ENCODE measurements around the gene DOK4. TPM values are rescaled to one million over a fixed set of nuclear protein-coding genes. Genes with fewer than 3 reads are reported as not detected.

Gene DOK4
- polyA plus RNA-seq, 2 donors, result 27.6 to 33.7 TPM

DNA sequence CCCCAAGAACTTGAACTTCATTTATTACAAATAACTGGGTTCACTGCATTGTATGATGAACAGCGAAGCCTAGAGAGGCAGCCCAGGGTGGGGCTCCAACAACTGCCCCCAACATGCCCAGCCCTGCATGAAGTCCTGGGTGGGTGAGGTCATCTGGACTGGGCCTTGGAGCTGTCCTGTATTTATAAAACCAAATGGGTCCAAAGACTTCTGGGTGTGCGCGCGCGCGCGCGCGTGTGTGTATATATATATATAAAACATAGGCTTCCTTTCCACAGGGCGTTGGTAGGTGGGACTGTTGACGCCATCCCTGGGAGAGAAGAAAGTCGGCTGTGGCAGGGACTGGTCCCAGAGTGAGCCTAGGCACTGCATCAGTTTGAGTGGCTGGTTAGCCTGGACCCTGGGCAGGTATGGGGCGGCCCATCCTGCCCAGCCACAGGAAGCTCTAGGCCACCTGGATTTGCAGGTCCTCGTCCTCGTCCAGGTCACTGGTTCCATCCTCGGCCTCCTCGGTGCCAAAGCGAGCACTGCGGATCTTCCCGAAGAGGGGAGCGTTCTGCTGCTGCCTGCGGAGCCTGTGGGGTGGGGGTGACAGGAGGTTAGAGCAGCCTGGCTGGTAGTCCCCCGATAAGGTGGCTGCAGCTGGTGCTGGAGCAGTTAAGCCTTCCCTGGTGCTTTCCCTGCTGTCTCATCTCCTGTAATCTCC lies 26.2 kb upstream of the DOK4 start:
- no peaks in the 10 kb centered on the region for H3K4me1 ChIP-seq (ENCODE audit: control insufficient read depth in 2 of 2, insufficient read depth in 2 of 2, low read length in 1 of 2)
- H3K27me3 ChIP-seq (ENCODE audit: control insufficient read depth in 1 of 2, insufficient read depth in 2 of 2, low read length in 2 of 2), result no peaks in the 10 kb centered on the region
- no peak overlapping the region for H3K4me3 ChIP-seq (ENCODE audit: low read depth in 1 of 2, low read length in 2 of 2)
- H3K9me3 ChIP-seq (ENCODE audit: control insufficient read depth in 2 of 2, insufficient read depth in 1 of 2, low read depth in 1 of 2, low read length in 1 of 2), result no peaks in the 10 kb centered on the region
- 93 to 94% methylated on average over 23 of the region's 23 CpGs for WGBS, 2 donors
- H3K36me3 ChIP-seq (ENCODE audit: control insufficient read depth in 2 of 2, insufficient read depth in 2 of 2, low read length in 1 of 2), result peaks cover 0 to 3% of the 10 kb centered on the region in 2 donors
- no peak overlapping the region for H3K27ac ChIP-seq (ENCODE audit: low read depth in 2 of 2, low read length in 1 of 2)

DNA sequence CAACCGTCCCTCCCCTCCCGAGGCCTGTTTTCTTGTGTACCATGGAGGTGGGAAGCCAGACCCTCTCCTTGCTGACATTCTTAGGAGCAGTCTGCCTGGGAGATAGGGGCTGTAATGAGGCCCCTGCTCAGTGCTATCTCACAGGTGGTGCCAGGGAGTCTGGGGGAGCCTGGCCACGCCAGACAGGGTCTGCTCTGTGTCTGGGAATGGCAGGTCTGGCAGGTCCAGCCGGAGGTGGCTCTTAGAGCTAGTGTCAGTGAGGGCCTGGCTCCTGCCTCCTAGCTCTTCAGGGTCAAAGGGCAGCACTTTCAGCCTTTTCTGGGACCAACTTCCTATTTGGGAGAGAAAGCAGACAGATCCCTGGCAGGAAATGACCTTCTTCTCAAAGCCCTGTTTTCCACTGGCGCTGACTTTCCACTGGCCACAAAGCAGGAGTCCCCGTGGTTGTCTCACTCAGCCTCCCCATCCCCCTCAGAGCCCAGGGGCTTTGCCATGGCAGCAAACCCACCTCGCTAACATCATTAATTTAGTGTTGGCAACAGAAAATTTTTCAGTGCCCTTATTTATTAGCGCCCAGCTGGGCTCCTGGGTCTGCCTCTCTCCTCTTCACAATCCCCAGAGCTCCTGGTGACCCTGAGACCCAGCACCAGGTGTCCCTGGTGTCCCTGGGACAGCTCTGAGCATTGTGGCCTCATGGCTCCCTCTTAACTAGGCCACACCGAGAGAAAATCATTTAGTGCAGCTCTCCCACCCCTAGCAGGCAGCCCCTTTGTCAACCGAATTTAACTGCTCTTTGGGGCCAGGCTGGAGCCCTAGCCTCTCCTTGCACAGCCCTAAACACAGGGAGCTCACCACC lies 24.0 kb upstream of the DOK4 start:
- Histone ChIP-seq H3K27me3 (ENCODE audit: control insufficient read depth in 1 of 2, insufficient read depth in 2 of 2, low read length in 2 of 2) (no peaks in the 10 kb centered on the region), H3K36me3 (ENCODE audit: control insufficient read depth in 2 of 2, insufficient read depth in 2 of 2, low read length in 1 of 2) (peaks cover 0 to 2% of the 10 kb centered on the region in 2 donors), H3K27ac (ENCODE audit: low read depth in 2 of 2, low read length in 1 of 2) (no peak overlapping the region), H3K4me3 (ENCODE audit: low read depth in 1 of 2, low read length in 2 of 2) (no peak overlapping the region), H3K4me1 (ENCODE audit: control insufficient read depth in 2 of 2, insufficient read depth in 2 of 2, low read length in 1 of 2) (no peaks in the 10 kb centered on the region), H3K9me3 (ENCODE audit: control insufficient read depth in 2 of 2, insufficient read depth in 1 of 2, low read depth in 1 of 2, low read length in 1 of 2) (no peaks in the 10 kb centered on the region)
- WGBS, 2 donors, result 53 to 54% methylated on average over 10 of the region's 10 CpGs

DNA sequence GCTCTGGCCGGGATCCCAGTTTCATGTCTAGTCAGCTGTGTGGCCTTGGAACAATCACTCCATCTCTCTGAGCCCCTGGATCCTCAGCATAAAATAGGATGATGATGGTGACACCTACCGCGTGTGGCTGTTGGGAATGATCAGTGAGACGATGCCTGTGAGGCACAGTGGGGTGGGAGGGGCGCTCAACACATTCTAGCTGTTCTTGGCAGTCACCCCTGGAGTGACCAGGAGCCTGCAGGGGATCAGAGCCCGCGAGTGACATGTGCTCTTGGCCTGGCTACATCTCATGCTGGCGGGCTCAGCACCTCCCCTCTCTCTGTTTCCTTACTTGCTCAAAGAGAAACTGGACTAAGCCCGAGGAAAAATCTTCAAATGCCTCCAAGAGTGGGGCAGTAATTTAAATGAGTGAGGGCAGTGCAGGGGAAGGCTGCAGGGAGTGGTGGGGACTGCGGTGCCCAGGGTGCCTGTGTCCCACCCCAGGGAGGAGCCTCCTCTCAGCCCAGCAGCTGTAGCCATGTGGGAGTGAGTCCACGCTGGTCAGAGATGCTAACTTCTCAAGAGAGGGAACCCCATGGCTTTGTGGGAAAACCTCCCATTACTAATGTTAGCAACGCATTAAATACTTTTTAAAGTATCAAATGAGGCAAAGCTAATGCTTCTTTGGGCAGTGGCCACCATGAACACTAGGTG lies 23.1 kb upstream of the DOK4 start:
- no peak overlapping the region for H3K4me3 ChIP-seq (ENCODE audit: low read depth in 1 of 2, low read length in 2 of 2)
- WGBS, 2 donors, result 62 to 69% methylated on average over 12 of the region's 12 CpGs
- no peaks in the 10 kb centered on the region for H3K27me3 ChIP-seq (ENCODE audit: control insufficient read depth in 1 of 2, insufficient read depth in 2 of 2, low read length in 2 of 2)
- H3K36me3 ChIP-seq (ENCODE audit: control insufficient read depth in 2 of 2, insufficient read depth in 2 of 2, low read length in 1 of 2), result peaks cover 0 to 2% of the 10 kb centered on the region in 2 donors
- H3K9me3 ChIP-seq (ENCODE audit: control insufficient read depth in 2 of 2, insufficient read depth in 1 of 2, low read depth in 1 of 2, low read length in 1 of 2), result no peaks in the 10 kb centered on the region
- H3K4me1 ChIP-seq (ENCODE audit: control insufficient read depth in 2 of 2, insufficient read depth in 2 of 2, low read length in 1 of 2), result no peaks in the 10 kb centered on the region
- no peak overlapping the region for H3K27ac ChIP-seq (ENCODE audit: low read depth in 2 of 2, low read length in 1 of 2)

DNA sequence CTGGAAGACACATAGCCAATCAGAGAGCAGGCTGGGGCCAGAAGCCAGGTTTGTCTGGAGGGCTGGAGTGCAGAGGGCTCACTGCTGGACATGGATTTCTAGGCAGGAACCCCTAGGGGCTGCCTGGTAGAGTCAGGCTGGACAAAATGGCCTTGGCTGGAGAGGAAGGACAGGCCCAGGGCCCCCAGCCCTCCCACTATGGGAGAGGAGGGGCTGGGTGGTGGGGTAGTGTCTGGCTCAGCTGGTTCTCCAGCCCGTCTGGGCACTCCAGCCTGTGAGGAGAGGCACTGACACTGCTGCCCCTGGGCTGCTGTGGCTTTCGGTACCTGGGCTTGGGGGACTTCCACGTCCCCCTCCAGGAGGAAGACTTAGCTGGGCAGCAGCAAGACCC lies 21.7 kb upstream of the DOK4 start:
- Histone ChIP-seq H3K27me3 (ENCODE audit: control insufficient read depth in 1 of 2, insufficient read depth in 2 of 2, low read length in 2 of 2) (no peaks in the 10 kb centered on the region), H3K9me3 (ENCODE audit: control insufficient read depth in 2 of 2, insufficient read depth in 1 of 2, low read depth in 1 of 2, low read length in 1 of 2) (no peaks in the 10 kb centered on the region), H3K4me3 (ENCODE audit: low read depth in 1 of 2, low read length in 2 of 2) (no peak overlapping the region), H3K27ac (ENCODE audit: low read depth in 2 of 2, low read length in 1 of 2) (no peak overlapping the region), H3K4me1 (ENCODE audit: control insufficient read depth in 2 of 2, insufficient read depth in 2 of 2, low read length in 1 of 2) (no peaks in the 10 kb centered on the region), H3K36me3 (ENCODE audit: control insufficient read depth in 2 of 2, insufficient read depth in 2 of 2, low read length in 1 of 2) (peaks cover 0 to 2% of the 10 kb centered on the region in 2 donors)
- 83 to 88% methylated on average over 3 of the region's 3 CpGs for WGBS, 2 donors

DNA sequence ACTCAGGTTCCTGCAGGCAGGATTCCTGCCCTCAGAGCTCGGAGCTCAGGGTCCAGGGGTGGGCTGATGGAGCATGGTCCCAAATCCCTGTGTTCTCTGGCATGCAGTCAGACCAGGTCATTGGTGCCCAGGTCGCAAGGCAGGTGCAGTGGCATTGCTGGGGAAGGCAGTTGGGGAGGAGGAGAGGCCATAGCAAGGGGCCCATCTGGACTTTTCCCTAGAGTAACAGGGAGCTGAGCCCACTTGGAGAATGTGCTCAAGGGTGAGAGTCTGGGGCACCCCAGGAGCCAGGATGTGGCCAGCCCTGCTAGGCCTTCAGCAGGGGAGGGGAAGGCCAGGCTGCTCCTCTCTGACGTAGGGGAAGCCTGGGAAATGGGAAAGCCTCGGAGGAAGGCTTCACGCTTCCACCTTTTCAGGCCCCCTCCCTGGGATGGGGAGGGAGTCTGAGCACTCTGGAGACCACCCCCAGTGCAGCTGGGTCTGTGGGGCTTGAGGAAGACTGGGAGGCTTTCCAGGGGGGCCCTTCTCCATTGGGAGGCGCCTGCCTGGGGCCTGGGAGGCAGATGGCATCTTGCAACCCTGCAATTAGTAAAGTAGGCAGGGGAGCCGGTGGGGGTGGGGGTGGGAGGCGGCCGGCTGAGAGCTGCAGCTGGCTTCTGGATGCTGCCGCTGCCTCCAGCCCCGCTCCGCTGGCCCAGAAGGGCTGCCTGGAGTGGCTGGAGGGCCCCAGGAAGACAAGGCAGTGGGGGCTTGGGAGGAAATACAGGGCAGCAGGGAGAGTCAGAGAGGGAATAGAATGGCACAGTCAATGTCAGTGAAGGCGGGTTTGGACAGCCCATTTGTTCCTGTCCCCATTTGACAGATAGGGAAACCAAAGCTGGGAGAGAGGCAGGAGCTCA lies 21.1 kb upstream of the DOK4 start:
- Histone ChIP-seq H3K4me1 (ENCODE audit: control insufficient read depth in 2 of 2, insufficient read depth in 2 of 2, low read length in 1 of 2) (no peaks in the 10 kb centered on the region), H3K27me3 (ENCODE audit: control insufficient read depth in 1 of 2, insufficient read depth in 2 of 2, low read length in 2 of 2) (no peaks in the 10 kb centered on the region), H3K4me3 (ENCODE audit: low read depth in 1 of 2, low read length in 2 of 2) (no peak overlapping the region), H3K27ac (ENCODE audit: low read depth in 2 of 2, low read length in 1 of 2) (no peak overlapping the region), H3K36me3 (ENCODE audit: control insufficient read depth in 2 of 2, insufficient read depth in 2 of 2, low read length in 1 of 2) (no peaks in the 10 kb centered on the region), H3K9me3 (ENCODE audit: control insufficient read depth in 2 of 2, insufficient read depth in 1 of 2, low read depth in 1 of 2, low read length in 1 of 2) (no peaks in the 10 kb centered on the region)
- 71% methylated on average over 13 of the region's 13 CpGs for WGBS, 2 donors

DNA sequence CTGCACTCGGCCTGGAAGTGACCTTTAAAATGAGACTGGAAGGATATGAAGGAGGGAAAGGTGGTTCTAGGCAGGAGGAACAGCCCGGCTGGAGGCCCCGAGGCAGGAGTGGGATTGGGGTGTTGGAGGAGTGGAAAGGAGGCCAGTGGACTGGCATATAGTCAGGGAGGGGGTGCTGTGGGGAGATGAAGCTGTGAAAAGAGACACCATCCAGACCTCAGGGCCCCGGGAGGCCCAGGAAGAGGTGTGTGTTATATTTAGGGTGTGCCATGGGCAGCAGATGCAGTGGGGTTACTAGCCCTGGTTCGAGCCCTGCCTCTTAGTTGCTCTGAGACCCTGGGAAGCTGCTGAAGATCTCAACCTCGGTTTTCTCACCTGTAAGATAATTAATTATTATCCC lies 18.9 kb upstream of the DOK4 start:
- whole genome bisulfite sequencing, 2 donors, result 77 to 82% methylated on average over 6 of the region's 6 CpGs
- H3K4me1 ChIP-seq (ENCODE audit: control insufficient read depth in 2 of 2, insufficient read depth in 2 of 2, low read length in 1 of 2), result no peaks in the 10 kb centered on the region
- no peaks in the 10 kb centered on the region for H3K27me3 ChIP-seq (ENCODE audit: control insufficient read depth in 1 of 2, insufficient read depth in 2 of 2, low read length in 2 of 2)
- H3K4me3 ChIP-seq (ENCODE audit: low read depth in 1 of 2, low read length in 2 of 2), result no peak overlapping the region
- no peak overlapping the region for H3K27ac ChIP-seq (ENCODE audit: low read depth in 2 of 2, low read length in 1 of 2)
- no peaks in the 10 kb centered on the region for H3K9me3 ChIP-seq (ENCODE audit: control insufficient read depth in 2 of 2, insufficient read depth in 1 of 2, low read depth in 1 of 2, low read length in 1 of 2)
- H3K36me3 ChIP-seq (ENCODE audit: control insufficient read depth in 2 of 2, insufficient read depth in 2 of 2, low read length in 1 of 2), result no peaks in the 10 kb centered on the region

DNA sequence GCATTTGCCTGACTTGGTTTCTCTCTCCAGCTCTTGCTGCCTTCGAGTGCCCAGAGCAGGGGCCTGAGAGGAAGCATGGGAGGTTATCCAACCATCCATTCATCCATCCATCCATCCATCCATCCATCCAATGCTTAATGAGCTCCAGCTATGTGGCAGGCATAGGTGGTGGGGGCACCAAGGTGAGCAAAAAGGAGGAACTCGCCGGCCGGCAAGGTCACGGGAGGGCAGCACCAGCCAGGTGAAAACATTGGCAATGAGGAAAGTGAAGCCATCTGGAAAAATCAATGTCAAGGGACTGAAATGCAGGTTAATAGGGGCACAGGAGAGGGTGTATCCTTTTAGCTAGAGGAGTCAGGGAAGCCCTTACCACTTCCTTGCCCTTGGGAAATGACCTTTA lies 18.2 kb upstream of the DOK4 start:
- WGBS, 2 donors, result 78 to 88% methylated on average over 5 of the region's 5 CpGs
- Histone ChIP-seq H3K27ac (ENCODE audit: low read depth in 2 of 2, low read length in 1 of 2) (no peak overlapping the region), H3K4me3 (ENCODE audit: low read depth in 1 of 2, low read length in 2 of 2) (no peak overlapping the region), H3K9me3 (ENCODE audit: control insufficient read depth in 2 of 2, insufficient read depth in 1 of 2, low read depth in 1 of 2, low read length in 1 of 2) (no peaks in the 10 kb centered on the region), H3K27me3 (ENCODE audit: control insufficient read depth in 1 of 2, insufficient read depth in 2 of 2, low read length in 2 of 2) (no peaks in the 10 kb centered on the region), H3K36me3 (ENCODE audit: control insufficient read depth in 2 of 2, insufficient read depth in 2 of 2, low read length in 1 of 2) (no peaks in the 10 kb centered on the region), H3K4me1 (ENCODE audit: control insufficient read depth in 2 of 2, insufficient read depth in 2 of 2, low read length in 1 of 2) (no peaks in the 10 kb centered on the region)

DNA sequence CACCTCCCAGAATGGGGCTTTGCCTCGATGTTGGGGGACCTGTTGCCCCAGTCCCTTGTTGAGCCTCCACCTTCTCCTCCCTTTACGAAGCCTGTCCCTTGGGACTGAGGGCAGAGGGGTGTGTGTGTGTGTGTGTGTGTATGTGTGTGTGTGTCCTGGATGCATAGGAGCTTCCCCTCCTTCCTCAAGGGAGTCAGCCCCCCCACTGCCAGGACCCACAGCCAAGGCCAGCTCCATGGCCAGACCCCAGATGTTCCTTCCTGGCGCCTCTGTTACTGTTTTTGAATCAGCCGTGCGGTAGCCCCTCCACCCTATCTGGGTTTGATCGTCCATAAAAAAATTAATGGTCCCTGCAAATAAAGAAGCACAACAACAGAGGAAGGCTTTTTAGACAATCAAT lies 17.7 kb upstream of the DOK4 start:
- H3K4me3 ChIP-seq (ENCODE audit: low read depth in 1 of 2, low read length in 2 of 2), result no peak overlapping the region
- H3K27ac ChIP-seq (ENCODE audit: low read depth in 2 of 2, low read length in 1 of 2), result no peak overlapping the region
- no peaks in the 10 kb centered on the region for H3K27me3 ChIP-seq (ENCODE audit: control insufficient read depth in 1 of 2, insufficient read depth in 2 of 2, low read length in 2 of 2)
- 69 to 76% methylated on average over 5 to 6 of the region's 6 CpGs for WGBS, 2 donors
- no peaks in the 10 kb centered on the region for H3K36me3 ChIP-seq (ENCODE audit: control insufficient read depth in 2 of 2, insufficient read depth in 2 of 2, low read length in 1 of 2)
- no peaks in the 10 kb centered on the region for H3K4me1 ChIP-seq (ENCODE audit: control insufficient read depth in 2 of 2, insufficient read depth in 2 of 2, low read length in 1 of 2)
- no peaks in the 10 kb centered on the region for H3K9me3 ChIP-seq (ENCODE audit: control insufficient read depth in 2 of 2, insufficient read depth in 1 of 2, low read depth in 1 of 2, low read length in 1 of 2)

DNA sequence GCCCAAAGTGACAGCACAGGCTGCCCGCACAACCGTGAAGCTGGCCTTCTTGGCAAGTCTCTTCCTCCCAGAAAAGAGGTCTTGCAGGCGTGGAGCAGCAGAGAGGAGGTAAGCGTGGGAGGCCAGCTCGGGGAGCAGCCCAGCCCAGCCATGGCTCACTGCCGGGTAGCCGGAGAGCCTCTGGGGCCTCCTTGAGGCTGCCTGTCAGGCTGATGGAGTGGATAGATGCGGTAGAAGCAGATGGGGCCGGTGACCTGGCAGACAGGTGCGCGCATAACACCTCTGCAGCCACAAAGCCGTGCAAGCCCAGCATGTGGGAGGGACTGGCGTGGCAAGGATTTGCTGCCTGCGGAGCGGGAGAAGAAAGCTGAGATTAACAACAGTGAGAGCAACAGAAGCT lies 17.1 kb upstream of the DOK4 start:
- Histone ChIP-seq H3K4me3 (ENCODE audit: low read depth in 1 of 2, low read length in 2 of 2) (no peak overlapping the region), H3K27me3 (ENCODE audit: control insufficient read depth in 1 of 2, insufficient read depth in 2 of 2, low read length in 2 of 2) (no peaks in the 10 kb centered on the region), H3K36me3 (ENCODE audit: control insufficient read depth in 2 of 2, insufficient read depth in 2 of 2, low read length in 1 of 2) (no peaks in the 10 kb centered on the region), H3K27ac (ENCODE audit: low read depth in 2 of 2, low read length in 1 of 2) (no peak overlapping the region), H3K9me3 (ENCODE audit: control insufficient read depth in 2 of 2, insufficient read depth in 1 of 2, low read depth in 1 of 2, low read length in 1 of 2) (no peaks in the 10 kb centered on the region), H3K4me1 (ENCODE audit: control insufficient read depth in 2 of 2, insufficient read depth in 2 of 2, low read length in 1 of 2) (no peaks in the 10 kb centered on the region)
- WGBS, 2 donors, result 57 to 59% methylated on average over 15 of the region's 15 CpGs

Measured in esophagus (tissue), 2 donors.